Measurements from ENCODE around the gene ZNF48.

GRCh38 chr16:30407804-30408534 is 12.7 kb downstream of the ZNF48 start:
- TF ChIP-seq CTCF (IDR thresholded peaks at IDR 0.05) (no peak), POLR2AphosphoS5 (IDR thresholded peaks at IDR 0.05) (no peak)

Data from prostate gland (tissue), 2 donors.